Measurements from ENCODE around the gene MAST4.

Gene MAST4

DNA sequence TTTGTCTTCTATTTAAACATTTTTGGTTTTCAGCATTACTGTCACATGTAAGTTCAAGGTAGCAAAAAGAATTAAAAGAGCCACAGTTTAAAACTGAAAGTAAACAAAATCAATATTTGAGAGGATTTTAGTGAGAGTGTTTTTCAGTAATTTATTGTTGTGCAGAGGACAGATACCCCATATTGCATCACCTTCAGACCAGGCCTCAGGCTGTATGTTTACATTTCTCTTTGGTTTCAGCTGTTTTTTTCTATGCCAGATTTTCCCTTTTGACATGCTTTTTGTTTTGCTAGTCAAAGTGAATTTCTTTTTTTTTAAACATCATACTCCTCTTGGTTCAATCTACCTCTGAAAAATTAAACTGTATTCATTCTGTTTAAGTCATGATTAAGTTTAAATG, 47.2 kb downstream of the MAST4 start (continued):
- TF ChIP-seq, protein P1, sequence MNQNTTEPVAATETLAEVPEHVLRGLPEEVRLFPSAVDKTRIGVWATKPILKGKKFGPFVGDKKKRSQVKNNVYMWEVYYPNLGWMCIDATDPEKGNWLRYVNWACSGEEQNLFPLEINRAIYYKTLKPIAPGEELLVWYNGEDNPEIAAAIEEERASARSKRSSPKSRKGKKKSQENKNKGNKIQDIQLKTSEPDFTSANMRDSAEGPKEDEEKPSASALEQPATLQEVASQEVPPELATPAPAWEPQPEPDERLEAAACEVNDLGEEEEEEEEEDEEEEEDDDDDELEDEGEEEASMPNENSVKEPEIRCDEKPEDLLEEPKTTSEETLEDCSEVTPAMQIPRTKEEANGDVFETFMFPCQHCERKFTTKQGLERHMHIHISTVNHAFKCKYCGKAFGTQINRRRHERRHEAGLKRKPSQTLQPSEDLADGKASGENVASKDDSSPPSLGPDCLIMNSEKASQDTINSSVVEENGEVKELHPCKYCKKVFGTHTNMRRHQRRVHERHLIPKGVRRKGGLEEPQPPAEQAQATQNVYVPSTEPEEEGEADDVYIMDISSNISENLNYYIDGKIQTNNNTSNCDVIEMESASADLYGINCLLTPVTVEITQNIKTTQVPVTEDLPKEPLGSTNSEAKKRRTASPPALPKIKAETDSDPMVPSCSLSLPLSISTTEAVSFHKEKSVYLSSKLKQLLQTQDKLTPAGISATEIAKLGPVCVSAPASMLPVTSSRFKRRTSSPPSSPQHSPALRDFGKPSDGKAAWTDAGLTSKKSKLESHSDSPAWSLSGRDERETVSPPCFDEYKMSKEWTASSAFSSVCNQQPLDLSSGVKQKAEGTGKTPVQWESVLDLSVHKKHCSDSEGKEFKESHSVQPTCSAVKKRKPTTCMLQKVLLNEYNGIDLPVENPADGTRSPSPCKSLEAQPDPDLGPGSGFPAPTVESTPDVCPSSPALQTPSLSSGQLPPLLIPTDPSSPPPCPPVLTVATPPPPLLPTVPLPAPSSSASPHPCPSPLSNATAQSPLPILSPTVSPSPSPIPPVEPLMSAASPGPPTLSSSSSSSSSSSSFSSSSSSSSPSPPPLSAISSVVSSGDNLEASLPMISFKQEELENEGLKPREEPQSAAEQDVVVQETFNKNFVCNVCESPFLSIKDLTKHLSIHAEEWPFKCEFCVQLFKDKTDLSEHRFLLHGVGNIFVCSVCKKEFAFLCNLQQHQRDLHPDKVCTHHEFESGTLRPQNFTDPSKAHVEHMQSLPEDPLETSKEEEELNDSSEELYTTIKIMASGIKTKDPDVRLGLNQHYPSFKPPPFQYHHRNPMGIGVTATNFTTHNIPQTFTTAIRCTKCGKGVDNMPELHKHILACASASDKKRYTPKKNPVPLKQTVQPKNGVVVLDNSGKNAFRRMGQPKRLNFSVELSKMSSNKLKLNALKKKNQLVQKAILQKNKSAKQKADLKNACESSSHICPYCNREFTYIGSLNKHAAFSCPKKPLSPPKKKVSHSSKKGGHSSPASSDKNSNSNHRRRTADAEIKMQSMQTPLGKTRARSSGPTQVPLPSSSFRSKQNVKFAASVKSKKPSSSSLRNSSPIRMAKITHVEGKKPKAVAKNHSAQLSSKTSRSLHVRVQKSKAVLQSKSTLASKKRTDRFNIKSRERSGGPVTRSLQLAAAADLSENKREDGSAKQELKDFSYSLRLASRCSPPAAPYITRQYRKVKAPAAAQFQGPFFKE (tag by site-specific recombination; IDR thresholded peaks at IDR 0.05; ENCODE audit: borderline replicate concordance) = no peak
- TF ChIP-seq KLF16 (tag by site-specific recombination; IDR thresholded peaks at IDR 0.05) = no peak
- no peak for TF ChIP-seq HOXA7 (CRISPR knock-in tag; IDR thresholded peaks at IDR 0.05; ENCODE audit: borderline replicate concordance)

DNA sequence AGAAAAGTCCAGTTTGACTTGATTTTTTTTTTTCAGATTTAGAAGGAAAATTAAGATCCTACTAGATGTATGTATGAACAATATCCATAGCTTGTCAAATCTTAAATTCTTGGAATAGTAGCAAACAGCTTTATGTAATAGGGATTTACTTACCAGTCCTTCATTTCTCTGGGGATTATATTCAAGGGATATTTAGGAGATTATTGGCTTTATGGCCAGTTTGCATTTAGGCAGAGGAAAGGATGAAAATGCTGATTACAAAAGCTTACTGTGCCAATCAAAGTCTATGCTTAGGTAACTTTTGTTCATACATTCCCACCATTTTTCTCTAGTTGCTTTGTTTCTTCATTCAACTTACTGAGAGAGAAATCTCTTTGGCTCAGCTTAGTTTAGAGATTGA, 47.9 kb downstream of the MAST4 start:
- no peak for TF ChIP-seq ZNF677 (tag by site-specific recombination; IDR thresholded peaks at IDR 0.05)
- no peak for TF ChIP-seq GLI4 (tag by site-specific recombination; IDR thresholded peaks at IDR 0.05)
- TF ChIP-seq ZNF837 (tag by site-specific recombination; IDR thresholded peaks at IDR 0.05) = no peak
- TF ChIP-seq SETDB1 (IDR thresholded peaks at IDR 0.05; ENCODE audit: insufficient read length, low read length) = no peak
- TF ChIP-seq, protein P2, sequence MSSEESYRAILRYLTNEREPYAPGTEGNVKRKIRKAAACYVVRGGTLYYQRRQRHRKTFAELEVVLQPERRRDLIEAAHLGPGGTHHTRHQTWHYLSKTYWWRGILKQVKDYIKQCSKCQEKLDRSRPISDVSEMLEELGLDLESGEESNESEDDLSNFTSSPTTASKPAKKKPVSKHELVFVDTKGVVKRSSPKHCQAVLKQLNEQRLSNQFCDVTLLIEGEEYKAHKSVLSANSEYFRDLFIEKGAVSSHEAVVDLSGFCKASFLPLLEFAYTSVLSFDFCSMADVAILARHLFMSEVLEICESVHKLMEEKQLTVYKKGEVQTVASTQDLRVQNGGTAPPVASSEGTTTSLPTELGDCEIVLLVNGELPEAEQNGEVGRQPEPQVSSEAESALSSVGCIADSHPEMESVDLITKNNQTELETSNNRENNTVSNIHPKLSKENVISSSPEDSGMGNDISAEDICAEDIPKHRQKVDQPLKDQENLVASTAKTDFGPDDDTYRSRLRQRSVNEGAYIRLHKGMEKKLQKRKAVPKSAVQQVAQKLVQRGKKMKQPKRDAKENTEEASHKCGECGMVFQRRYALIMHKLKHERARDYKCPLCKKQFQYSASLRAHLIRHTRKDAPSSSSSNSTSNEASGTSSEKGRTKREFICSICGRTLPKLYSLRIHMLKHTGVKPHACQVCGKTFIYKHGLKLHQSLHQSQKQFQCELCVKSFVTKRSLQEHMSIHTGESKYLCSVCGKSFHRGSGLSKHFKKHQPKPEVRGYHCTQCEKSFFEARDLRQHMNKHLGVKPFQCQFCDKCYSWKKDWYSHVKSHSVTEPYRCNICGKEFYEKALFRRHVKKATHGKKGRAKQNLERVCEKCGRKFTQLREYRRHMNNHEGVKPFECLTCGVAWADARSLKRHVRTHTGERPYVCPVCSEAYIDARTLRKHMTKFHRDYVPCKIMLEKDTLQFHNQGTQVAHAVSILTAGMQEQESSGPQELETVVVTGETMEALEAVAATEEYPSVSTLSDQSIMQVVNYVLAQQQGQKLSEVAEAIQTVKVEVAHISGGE (tag by site-specific recombination; conservative IDR thresholded peaks at IDR 0.05; ENCODE audit: low read depth) = no peak
- TF ChIP-seq ZNF624 (tag by site-specific recombination; IDR thresholded peaks at IDR 0.05) = no peak
- TF ChIP-seq ZXDB (tag by site-specific recombination; IDR thresholded peaks at IDR 0.05) = no peak
- H3K9me3 ChIP-seq (ENCODE audit: control insufficient read depth, insufficient read depth, low read depth, low read length) = no peaks in the 10 kb centered on the region; the same call in 1 of the 2 replicates
- POLR2A ChIA-PET = no interaction called here
- no peaks in the 10 kb centered on the region for H3K36me3 ChIP-seq (ENCODE audit: control insufficient read depth in 2 of 2, insufficient read depth in 1 of 2, low read length in 2 of 2)
- no peak overlapping the region for H3K27ac ChIP-seq (ENCODE audit: extremely low read depth, low read depth, low read length)
- CTCF ChIA-PET = interaction anchor here (0.6 to 1.1 kb wide), 4 partner anchors 24 to 1939 kb away, joined by 3 to 7 read pairs (median 3); no protein-coding TSS in a partner anchor
- H3K4me1 ChIP-seq (ENCODE audit: control insufficient read depth, insufficient read depth, low read length) = peaks cover 13% of the 10 kb centered on the region
- no peak overlapping the region for H3K4me3 ChIP-seq (ENCODE audit: low read depth, low read length)

DNA sequence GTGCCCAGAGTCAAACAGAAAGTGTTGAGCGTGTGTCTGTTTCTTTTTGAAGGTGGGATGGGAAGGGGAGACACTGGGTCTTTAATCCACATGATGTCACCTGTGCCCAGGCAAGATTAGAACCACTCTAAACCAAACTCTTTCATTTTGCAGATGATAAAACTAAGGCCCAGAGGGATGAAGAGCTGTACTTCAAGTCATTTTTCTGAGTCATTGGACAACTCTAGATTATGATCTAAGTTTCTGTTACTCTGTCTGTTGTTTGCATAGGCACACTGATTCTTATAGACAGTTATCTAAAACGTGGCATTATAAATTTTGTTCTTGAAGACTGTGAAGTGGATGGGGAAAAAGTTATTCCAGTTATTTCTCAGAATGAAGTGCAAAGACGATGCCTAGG, 48.8 kb downstream of the MAST4 start:
- ChIA-PET CTCF (interaction anchor here (0.6 kb wide), 1 partner anchor 405 kb away, joined by 3 read pairs; no protein-coding TSS in a partner anchor), POLR2A (interaction anchor here (0.7 kb wide), 1 partner anchor 346 kb away, joined by 4 read pairs; no protein-coding TSS in a partner anchor)
- H3K27ac ChIP-seq (ENCODE audit: extremely low read depth, low read depth, low read length) = no peak overlapping the region
- H3K36me3 ChIP-seq (ENCODE audit: control insufficient read depth in 2 of 2, insufficient read depth in 1 of 2, low read length in 2 of 2) = no peaks in the 10 kb centered on the region
- no peak overlapping the region for H3K4me3 ChIP-seq (ENCODE audit: low read depth, low read length)
- H3K9me3 ChIP-seq (ENCODE audit: control insufficient read depth, insufficient read depth, low read depth, low read length) = no peaks in the 10 kb centered on the region; the same call in 1 of the 2 replicates
- H3K4me1 ChIP-seq (ENCODE audit: control insufficient read depth, insufficient read depth, low read length) = peaks cover 13% of the 10 kb centered on the region
- TF ChIP-seq, protein P3, sequence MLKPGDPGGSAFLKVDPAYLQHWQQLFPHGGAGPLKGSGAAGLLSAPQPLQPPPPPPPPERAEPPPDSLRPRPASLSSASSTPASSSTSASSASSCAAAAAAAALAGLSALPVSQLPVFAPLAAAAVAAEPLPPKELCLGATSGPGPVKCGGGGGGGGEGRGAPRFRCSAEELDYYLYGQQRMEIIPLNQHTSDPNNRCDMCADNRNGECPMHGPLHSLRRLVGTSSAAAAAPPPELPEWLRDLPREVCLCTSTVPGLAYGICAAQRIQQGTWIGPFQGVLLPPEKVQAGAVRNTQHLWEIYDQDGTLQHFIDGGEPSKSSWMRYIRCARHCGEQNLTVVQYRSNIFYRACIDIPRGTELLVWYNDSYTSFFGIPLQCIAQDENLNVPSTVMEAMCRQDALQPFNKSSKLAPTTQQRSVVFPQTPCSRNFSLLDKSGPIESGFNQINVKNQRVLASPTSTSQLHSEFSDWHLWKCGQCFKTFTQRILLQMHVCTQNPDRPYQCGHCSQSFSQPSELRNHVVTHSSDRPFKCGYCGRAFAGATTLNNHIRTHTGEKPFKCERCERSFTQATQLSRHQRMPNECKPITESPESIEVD (tag by site-specific recombination; IDR thresholded peaks at IDR 0.05) = peak; percentile 69
- TF ChIP-seq ZNF670 (tag by site-specific recombination; IDR thresholded peaks at IDR 0.05; ENCODE audit: low read depth) (no peak), ZNF10 (tag by site-specific recombination; IDR thresholded peaks at IDR 0.05) (no peak), ZFP41 (tag by site-specific recombination; IDR thresholded peaks at IDR 0.05; ENCODE audit: borderline replicate concordance) (no peak), ZNF24 (tag by site-specific recombination; IDR thresholded peaks at IDR 0.05) (peak; percentile 39; the same call in 1 of the 2 replicates), ZNF626 (tag by site-specific recombination; IDR thresholded peaks at IDR 0.05) (no peak), ZNF660 (tag by site-specific recombination; IDR thresholded peaks at IDR 0.05) (peak; percentile 42; the same call in 1 of the 2 replicates), ZNF768 (tag by site-specific recombination; IDR thresholded peaks at IDR 0.05) (no peak), ZNF2 (tag by site-specific recombination; IDR thresholded peaks at IDR 0.05) (no peak), ZNF777 (tag by site-specific recombination; IDR thresholded peaks at IDR 0.05; ENCODE audit: borderline replicate concordance) (no peak), ZNF561 (tag by site-specific recombination; IDR thresholded peaks at IDR 0.05; ENCODE audit: borderline replicate concordance) (no peak)
- TF ChIP-seq, protein P4, sequence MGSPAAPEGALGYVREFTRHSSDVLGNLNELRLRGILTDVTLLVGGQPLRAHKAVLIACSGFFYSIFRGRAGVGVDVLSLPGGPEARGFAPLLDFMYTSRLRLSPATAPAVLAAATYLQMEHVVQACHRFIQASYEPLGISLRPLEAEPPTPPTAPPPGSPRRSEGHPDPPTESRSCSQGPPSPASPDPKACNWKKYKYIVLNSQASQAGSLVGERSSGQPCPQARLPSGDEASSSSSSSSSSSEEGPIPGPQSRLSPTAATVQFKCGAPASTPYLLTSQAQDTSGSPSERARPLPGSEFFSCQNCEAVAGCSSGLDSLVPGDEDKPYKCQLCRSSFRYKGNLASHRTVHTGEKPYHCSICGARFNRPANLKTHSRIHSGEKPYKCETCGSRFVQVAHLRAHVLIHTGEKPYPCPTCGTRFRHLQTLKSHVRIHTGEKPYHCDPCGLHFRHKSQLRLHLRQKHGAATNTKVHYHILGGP (tag by site-specific recombination; IDR thresholded peaks at IDR 0.05) = no peak
